HepG2 (cell line): ENCODE results near the gene ZNF384. TPM values are rescaled to one million over a fixed set of nuclear protein-coding genes. Genes with fewer than 3 reads are reported as not detected.

ENCODE experiments used
- ATAC-seq: fragments of 200-7000 bp; cut with Tn5 transposase; 3 replicates; pipeline ENCODE4 v1.9.1; 2020; ENCODE audit warnings: mild to moderate bottlenecking, moderate library complexity
- BruUV-seq: library from RNA; stranded (reverse); fragments of 400-500 nt; replicated peaks from 2 replicates; lab custom pipeline; 2021; lab: Mats Ljungman, UMichigan
- CTCF ChIA-PET: fragments of 300-600 bp; formaldehyde crosslinking; extraction: SDS; loops from one replicate; lab custom pipeline; 2021; ENCODE audit warnings: low total read pairs, inconsistent platforms, low intra/inter-chr PET ratio; lab: Yijun Ruan, JAX
- POLR2A ChIA-PET: fragments of 350-600 bp; sonication (Branson Sonifier 250); formaldehyde crosslinking; loops from one replicate; lab custom pipeline; 2020; ENCODE audit warnings: antibody characterized with exemption, inconsistent platforms; lab: Yijun Ruan, JAX
- DNase-seq: peaks from one replicate; pipeline ENCODE4 v3.0.0-alpha.2; 2015; ENCODE audit warnings: low spot score
- FAIRE-seq: peaks from 3 replicates; lab custom pipeline; 2011; peaks lifted over from hg19 to GRCh38; lab: Jason Lieb, UNC
- H2AFZ ChIP-seq: one replicate; pipeline ENCODE4 v1.6.1; 2011; ENCODE audit warnings: low read length, inconsistent platforms
- H3K27ac ChIP-seq: fragments of 300-600 bp; 3 replicates; pipeline ENCODE4 v1.8.0; 2011; ENCODE audit warnings: mixed run types, mild to moderate bottlenecking, mixed read lengths, low read length, inconsistent platforms; ENCODE audit not compliant: insufficient read depth; ENCODE audit errors: extremely low read length
- H3K27me3 ChIP-seq, 2 experiments: fragments of 200-600 bp in 1 of 2; 2 replicates in 1 of 2; 3 replicates in 1 of 2; pipeline versions ENCODE4 v1.6.0 to v1.8.0; 2011; ENCODE audit warnings: low read length in 2 of 2, mild to moderate bottlenecking in 2 of 2, moderate library complexity in 2 of 2, inconsistent platforms in 1 of 2; ENCODE audit not compliant: insufficient read depth in 2 of 2, control insufficient read depth in 1 of 2
- H3K36me3 ChIP-seq, 2 experiments: fragments of 200-600 bp in 1 of 2; replicated peaks in 1 of 2; 2 replicates in 1 of 2; 3 replicates in 1 of 2; pipeline versions ENCODE4 v1.5.1 to v1.8.0; 2011; ENCODE audit warnings: low read length in 2 of 2, inconsistent platforms in 1 of 2; ENCODE audit not compliant: insufficient read depth in 2 of 2, control insufficient read depth in 1 of 2
- H3K4me1 ChIP-seq: 2 replicates; pipeline ENCODE4 v1.5.1; 2012; ENCODE audit warnings: low read length, inconsistent platforms; ENCODE audit not compliant: insufficient read depth
- H3K4me2 ChIP-seq: 2 replicates; pipeline ENCODE4 v1.6.0; 2011; ENCODE audit warnings: low read depth, low read length, inconsistent platforms
- H3K4me3 ChIP-seq, 3 experiments: fragments of 200-600 bp in 1 of 3; sonication (generic), shearing (Covaris generic) in 1 of 3; replicated peaks in 1 of 3; 2 replicates each; pipeline ENCODE4 v1.5.1; 2011 to 2016; ENCODE audit warnings: low read length in 3 of 3, inconsistent platforms in 2 of 3, low read depth in 2 of 3, mild to moderate bottlenecking in 2 of 3, control low read depth in 1 of 3, mixed read lengths in 1 of 3; ENCODE audit not compliant: insufficient read depth in 1 of 3
- H3K79me2 ChIP-seq: one replicate; pipeline ENCODE4 v1.6.1; 2011; ENCODE audit warnings: low read length, inconsistent platforms; ENCODE audit not compliant: insufficient read depth
- H3K9ac ChIP-seq: 2 replicates; pipeline ENCODE4 v1.6.0; 2011; ENCODE audit warnings: mild to moderate bottlenecking, low read depth, low read length, inconsistent platforms; ENCODE audit not compliant: insufficient read depth
- H3K9me3 ChIP-seq: 2 replicates; pipeline ENCODE4 v1.5.1; 2012; ENCODE audit warnings: mild to moderate bottlenecking, low read length
- H4K20me1 ChIP-seq: 2 replicates; pipeline ENCODE4 v1.6.0; 2011; ENCODE audit warnings: inconsistent platforms, mild to moderate bottlenecking, low read length, moderate library complexity; ENCODE audit not compliant: insufficient read depth
- CBX1 ChIP-seq: IDR thresholded peaks from one replicate; pipeline ENCODE4 v1.6.1; 2016; ENCODE audit warnings: antibody characterized with exemption, low read depth
- FOSL2 ChIP-seq: sonication (generic); formaldehyde crosslinking; IDR thresholded peaks from 2 replicates; pipeline ENCODE4 v1.4.0; 2020; ENCODE audit warnings: missing genetic modification reagents
- FOXO4 ChIP-seq: sonication (generic); formaldehyde crosslinking; conservative IDR thresholded peaks from 2 replicates; pipeline ENCODE4 v1.8.1; 2023; ENCODE audit warnings: missing genetic modification reagents
- MAX ChIP-seq: IDR thresholded peaks from 2 replicates; pipeline ENCODE4 v1.6.1; 2012; ENCODE audit warnings: inconsistent platforms
- NR2F6 ChIP-seq, 2 experiments: IDR thresholded peaks; 2 replicates each; pipeline ENCODE4 v1.6.1; 2016; ENCODE audit warnings: antibody characterized with exemption in 1 of 2, mild to moderate bottlenecking in 1 of 2
- SALL1 ChIP-seq: sonication (generic); formaldehyde crosslinking; IDR thresholded peaks from 2 replicates; pipeline ENCODE4 v1.8.0; 2022; ENCODE audit warnings: mild to moderate bottlenecking, missing genetic modification reagents
- SMYD3 ChIP-seq: sonication (generic); formaldehyde crosslinking; IDR thresholded peaks from 2 replicates; pipeline ENCODE4 v1.8.1; 2023; ENCODE audit warnings: mild to moderate bottlenecking, missing genetic modification reagents
- YEATS2 ChIP-seq: sonication (generic); formaldehyde crosslinking; IDR thresholded peaks from 2 replicates; pipeline ENCODE4 v1.4.0; 2020; ENCODE audit warnings: missing genetic modification reagents, borderline replicate concordance
- ZMYM3 ChIP-seq: sonication (generic); formaldehyde crosslinking; IDR thresholded peaks from 2 replicates; pipeline ENCODE4 v1.5.1; 2020; ENCODE audit warnings: mild to moderate bottlenecking, missing genetic modification reagents
- ZNF121 ChIP-seq: sonication (generic); formaldehyde crosslinking; IDR thresholded peaks from 2 replicates; pipeline ENCODE4 v1.5.0; 2020; ENCODE audit warnings: mild to moderate bottlenecking, missing genetic modification reagents
- ZNF878 ChIP-seq: sonication (generic); formaldehyde crosslinking; IDR thresholded peaks from 2 replicates; pipeline ENCODE4 v1.8.1; 2023; ENCODE audit warnings: mild to moderate bottlenecking, missing genetic modification reagents, moderate library complexity
- WGBS: methylation state at CpG from one replicate; pipeline ENCODE4 v1.1.6; 2017; ENCODE audit warnings: low lambda C conversion rate; 5-methylcytosine and 5-hydroxymethylcytosine counted together
- in situ Hi-C: cut with HindIII; loops from 2 replicates; pipeline ENCODE4 v1.10.0; 2017; ENCODE audit warnings: low pct_unique_long_range_greater_than_20kb; ENCODE audit not compliant: extremely low pct_ligation_motif_present
- intact Hi-C: fragments of 100-400 bp; cut with micrococcal nuclease; formaldehyde crosslinking; loops from one replicate; pipeline ENCODE4 v1.10.0; 2022; ENCODE audit not compliant: unreplicated experiment
- polyA plus RNA-seq, 8 experiments: library from polyadenylated mRNA; depleted of rRNA in 3 of 8; stranded (reverse) in 7 of 8; unstranded in 1 of 8; fragments of >200 nt; fragmentation: Illumina TruSeq in 4 of 8; extraction: Trizol in 4 of 8; gene quantifications; 2 replicates each; pipeline versions ENCODE4 v1.2.1 to v1.2.3, GENCODE V29; 2011 to 2016; ENCODE audit warnings: low read depth in 4 of 8, missing spikeins in 1 of 8, mixed read lengths in 1 of 8; ENCODE audit not compliant: insufficient read depth in 1 of 8
- total RNA-seq, 5 experiments: library from RNA; depleted of rRNA; stranded (reverse); fragments of >200 nt; fragmentation: Illumina TruSeq; extraction: Trizol; gene quantifications; 2 replicates each; pipeline ENCODE4 v1.2.3, GENCODE V29; 2016; ENCODE audit warnings: low read depth in 1 of 5

The ZNF384 gene
- total and polyA plus RNA-seq, 2 of the 13 experiments (the other 11 are each of a cell fraction or from before 2014, with no cell fraction given): 23.6 to 55.3 TPM

- intact Hi-C loops: no loop called here
- Histone ChIP-seq H3K36me3 (no peaks in the 10 kb centered on the region), H3K27ac (no peak overlapping the region), H3K9ac (peak overlapping the region; percentile 40), H3K9me3 (no peaks in the 10 kb centered on the region), H4K20me1 (no peaks in the 10 kb centered on the region), H2AFZ (no peak overlapping the region), H3K4me1 (peaks cover 27% of the 10 kb centered on the region), H3K4me3 (peak overlapping the region in 2 of 3 experiments; percentile 6 to 74; a peak in 1 of 6 replicates), H3K4me2 (peak overlapping the region; percentile 94), H3K27me3 (peaks cover 6 to 58% of the 10 kb centered on the region in 2 experiments), H3K79me2 (no peaks in the 10 kb centered on the region)
- POLR2A ChIA-PET: no interaction called here
- no TSS peak for BruUV-seq
- in situ Hi-C loops: no loop called here
- CTCF ChIA-PET: no interaction called here
- 13% methylated on average over 12 of the region's 13 CpGs for WGBS
- ATAC-seq: no peak
- no peak for DNase-seq
- peak; percentile 65 for TF ChIP-seq ZNF121 (CRISPR knock-in tag)
- no peak for TF ChIP-seq YEATS2 (CRISPR knock-in tag)
- TF ChIP-seq ZNF878 (CRISPR knock-in tag): no peak
- no peak for TF ChIP-seq CBX1
- TF ChIP-seq NR2F6 (IDR thresholded peaks at IDR 0.05): no peak; the same call in 1 of the 2 replicates
- TF ChIP-seq NR2F6 (CRISPR knock-in tag; IDR thresholded peaks at IDR 0.05): 0 out of 2 replicates have a peak, but pooled peaks have one; percentile 12
- TF ChIP-seq FOSL2: peak; percentile 72
- TF ChIP-seq SALL1 (CRISPR knock-in tag): 0 out of 2 replicates have a peak, but pooled peaks have one; percentile 3
- no peak for TF ChIP-seq SMYD3 (CRISPR knock-in tag)
- TF ChIP-seq ZMYM3 (CRISPR knock-in tag): peak; percentile 54; the same call in 1 of the 2 replicates
- TF ChIP-seq MAX: 0 out of 2 replicates have a peak, but pooled peaks have one; percentile 17
- 0 out of 2 replicates have a peak, but pooled peaks have one; percentile 30 for TF ChIP-seq FOXO4 (CRISPR knock-in tag)
- no peak for FAIRE-seq
Measured at GRCh38 chr12:6701078-6701768, 12.0 kb upstream of the ZNF384 start.
